Tibial artery (tissue), 4 donors: Measurements from ENCODE around the gene EFNA1.

Experiments
- DNase-seq, 2 donors: peaks; one replicate each; pipeline ENCODE4 v3.0.0-alpha.2; 2019
- H3K27ac ChIP-seq, 2 donors: fragments of 200-600 bp; sonication (generic) in 1 of 2; 1 replicate in 1 of 2; 2 replicates in 1 of 2; pipeline ENCODE4 v1.5.1; 2018 to 2019; ENCODE audit warnings: mild to moderate bottlenecking in 1 of 2
- H3K27me3 ChIP-seq, 2 donors: fragments of 200-600 bp; sonication (generic) in 1 of 2; one replicate each; pipeline versions ENCODE4 v1.5.1 to v1.6.0; 2016 to 2019
- H3K36me3 ChIP-seq, 3 donors: fragments of 200-600 bp; sonication (generic) in 2 of 3; one replicate each; pipeline ENCODE4 v1.5.1; 2016 to 2019; ENCODE audit warnings: mild to moderate bottlenecking in 2 of 3
- H3K4me1 ChIP-seq, 4 donors: fragments of 200-600 bp; sonication (generic) in 2 of 4; 1 replicate in 3 of 4; 2 replicates in 1 of 4; pipeline ENCODE4 v1.5.1; 2016 to 2019
- H3K4me3 ChIP-seq, 2 donors: fragments of 200-600 bp; sonication (generic) in 1 of 2; 1 replicate in 1 of 2; 2 replicates in 1 of 2; pipeline ENCODE4 v1.5.1; 2018 to 2019; ENCODE audit warnings: mild to moderate bottlenecking in 2 of 2
- H3K9me3 ChIP-seq, 3 donors: fragments of 200-600 bp; sonication (generic) in 1 of 3; one replicate each; pipeline ENCODE4 v1.5.1; 2016 to 2019
- intact Hi-C: fragments of 100-400 bp; cut with DNase I; formaldehyde crosslinking; loops from one replicate; pipeline ENCODE4 v1.15.0; 2023; ENCODE audit warnings: low total_unique reads
- TF ChIP-seq, protein P1 (sequence below), 2 experiments: fragments of 200-600 bp in 1 of 2; fragments of 450-650 bp in 1 of 2; IDR thresholded peaks; one replicate each; pipeline ENCODE4 v1.5.1; 2017 to 2019; ENCODE audit warnings: antibody characterized with exemption in 2 of 2, mild to moderate bottlenecking in 1 of 2, moderate library complexity in 1 of 2

The EFNA1 gene, protein sequence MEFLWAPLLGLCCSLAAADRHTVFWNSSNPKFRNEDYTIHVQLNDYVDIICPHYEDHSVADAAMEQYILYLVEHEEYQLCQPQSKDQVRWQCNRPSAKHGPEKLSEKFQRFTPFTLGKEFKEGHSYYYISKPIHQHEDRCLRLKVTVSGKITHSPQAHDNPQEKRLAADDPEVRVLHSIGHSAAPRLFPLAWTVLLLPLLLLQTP

DNA sequence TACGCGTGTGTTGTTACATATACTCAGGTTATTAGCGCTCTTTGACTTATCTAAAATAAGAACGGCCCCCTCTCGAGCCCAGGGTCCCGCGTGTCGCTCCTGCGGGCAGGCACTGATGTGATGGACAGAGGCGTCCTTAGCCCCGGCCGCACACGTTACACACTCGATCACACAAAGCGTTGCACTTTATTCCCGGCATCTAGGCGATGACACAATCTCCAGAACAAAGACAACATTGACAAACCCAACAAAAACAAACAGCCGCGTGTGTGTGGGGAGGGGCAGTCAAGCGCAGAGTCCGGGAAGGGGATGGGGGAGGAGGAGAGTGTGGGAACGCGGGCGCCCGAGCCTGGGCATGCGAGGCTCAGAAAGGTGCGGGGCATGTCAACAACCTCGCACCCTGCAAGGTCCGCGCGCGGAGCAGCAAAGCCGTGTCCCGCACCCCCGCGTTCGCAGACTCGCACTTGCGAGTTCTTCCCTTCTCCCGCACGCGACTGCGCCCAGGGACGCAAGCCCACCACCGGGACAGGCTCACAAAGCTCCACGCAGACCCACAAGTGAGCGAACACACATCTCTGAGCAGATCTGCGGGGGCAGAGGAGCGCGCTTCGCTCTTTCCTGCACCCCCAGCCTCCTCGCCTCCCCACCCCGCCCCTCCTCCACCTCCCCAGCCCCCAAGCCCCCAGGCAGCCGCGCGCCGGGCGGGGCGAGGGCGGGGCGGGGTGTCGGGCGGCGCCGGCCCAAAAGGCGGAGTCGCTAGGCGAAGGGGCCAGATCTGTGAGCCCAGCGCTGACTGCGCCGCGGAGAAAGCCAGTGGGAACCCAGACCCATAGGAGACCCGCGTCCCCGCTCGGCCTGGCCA lies at the start of gene EFNA1:
EFNA1 (plus strand) TSS at position 772 of the 862 bp plus-strand sequence. CDS start 102 bp downstream, outside the sequence.
- Histone ChIP-seq H3K27ac (peak within 1 kb of the TSS; percentile 41 to 62), H3K27me3 (peaks cover 0 to 43% of the 10 kb centered on the region in 2 donors), H3K4me3 (peak within 1 kb of the TSS; percentile 55 to 59), H3K9me3 (no peaks in the 10 kb centered on the region), H3K36me3 (peaks cover 0 to 12% (median 0%) of the 10 kb centered on the region in 3 donors), H3K4me1 (peaks cover 0 to 39% (median 28%) of the 10 kb centered on the region in 4 donors)
- peak; percentile 66 to 77 for DNase-seq
- TF ChIP-seq, protein P1, sequence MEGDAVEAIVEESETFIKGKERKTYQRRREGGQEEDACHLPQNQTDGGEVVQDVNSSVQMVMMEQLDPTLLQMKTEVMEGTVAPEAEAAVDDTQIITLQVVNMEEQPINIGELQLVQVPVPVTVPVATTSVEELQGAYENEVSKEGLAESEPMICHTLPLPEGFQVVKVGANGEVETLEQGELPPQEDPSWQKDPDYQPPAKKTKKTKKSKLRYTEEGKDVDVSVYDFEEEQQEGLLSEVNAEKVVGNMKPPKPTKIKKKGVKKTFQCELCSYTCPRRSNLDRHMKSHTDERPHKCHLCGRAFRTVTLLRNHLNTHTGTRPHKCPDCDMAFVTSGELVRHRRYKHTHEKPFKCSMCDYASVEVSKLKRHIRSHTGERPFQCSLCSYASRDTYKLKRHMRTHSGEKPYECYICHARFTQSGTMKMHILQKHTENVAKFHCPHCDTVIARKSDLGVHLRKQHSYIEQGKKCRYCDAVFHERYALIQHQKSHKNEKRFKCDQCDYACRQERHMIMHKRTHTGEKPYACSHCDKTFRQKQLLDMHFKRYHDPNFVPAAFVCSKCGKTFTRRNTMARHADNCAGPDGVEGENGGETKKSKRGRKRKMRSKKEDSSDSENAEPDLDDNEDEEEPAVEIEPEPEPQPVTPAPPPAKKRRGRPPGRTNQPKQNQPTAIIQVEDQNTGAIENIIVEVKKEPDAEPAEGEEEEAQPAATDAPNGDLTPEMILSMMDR (IDR thresholded peaks at IDR 0.05): no peak
- intact Hi-C loops: loop anchor here (5.0 kb wide), 1 partner anchor 35 kb away; no protein-coding TSS in a partner anchor

DNA sequence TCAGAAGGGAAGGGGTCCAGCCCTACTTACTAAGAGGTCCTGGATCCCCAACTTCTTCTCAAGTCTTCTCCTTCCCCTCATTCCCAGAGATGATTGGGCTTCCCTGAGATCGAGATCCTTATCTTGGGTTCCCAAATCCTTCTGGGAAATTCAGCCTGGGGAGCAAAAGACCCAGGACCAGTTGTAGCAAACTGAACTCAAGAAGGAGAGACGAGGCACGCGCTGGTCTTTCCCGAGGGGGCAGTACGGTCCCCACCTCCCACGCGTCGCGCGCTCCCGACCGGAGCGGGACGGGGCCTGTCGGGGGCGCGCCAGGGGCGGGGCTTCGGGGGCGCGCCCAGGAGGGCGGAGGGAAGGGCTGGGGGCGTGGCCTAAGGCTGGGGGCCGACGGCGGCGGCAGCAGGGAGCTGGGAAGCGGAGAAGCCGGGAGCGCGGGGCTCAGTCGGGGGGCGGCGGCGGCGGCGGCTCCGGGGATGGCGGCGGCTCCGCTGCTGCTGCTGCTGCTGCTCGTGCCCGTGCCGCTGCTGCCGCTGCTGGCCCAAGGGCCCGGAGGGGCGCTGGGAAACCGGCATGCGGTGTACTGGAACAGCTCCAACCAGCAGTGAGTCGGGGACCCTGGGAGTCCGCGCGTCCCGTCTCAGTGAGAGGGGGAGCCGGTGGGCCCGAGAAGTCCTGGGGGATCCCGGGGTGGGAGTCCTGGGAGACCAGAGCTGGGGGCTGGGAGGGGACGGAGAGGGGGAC lies 49.0 kb upstream of the EFNA1 start, which contains the start of gene EFNA3:
EFNA3 (plus strand) TSS at position 369 of the 741 bp plus-strand sequence; CDS start at position 474, 105 bp downstream.
- Histone ChIP-seq H3K27me3 (peaks cover 9 to 48% of the 10 kb centered on the region in 2 donors), H3K4me3 (peak within 1 kb of the TSS; percentile 41 to 56), H3K27ac (no peak within 1 kb of the TSS), H3K4me1 (peaks cover 0 to 61% (median 44%) of the 10 kb centered on the region in 4 donors), H3K36me3 (no peaks in the 10 kb centered on the region), H3K9me3 (no peaks in the 10 kb centered on the region)
- intact Hi-C loops: no loop called here
- TF ChIP-seq, protein P1 (IDR thresholded peaks at IDR 0.05): no peak
- peak in 1 of 2 donors; percentile 81 for DNase-seq

DNA sequence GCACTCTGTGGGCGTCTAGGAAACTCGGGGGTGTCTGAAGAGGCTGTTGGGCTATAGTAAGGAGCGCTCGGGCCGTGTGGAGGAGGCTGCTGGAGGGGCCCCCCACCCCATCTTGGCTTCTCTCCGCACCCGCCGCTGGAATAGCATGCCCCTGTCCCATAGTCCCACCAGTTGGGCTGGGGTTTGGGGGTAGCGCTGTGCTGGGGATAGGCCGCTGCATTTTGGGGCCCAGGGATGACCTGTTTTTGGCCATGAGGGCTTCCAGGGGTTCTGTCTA lies 48.5 kb upstream of the EFNA1 start:
- Histone ChIP-seq H3K27ac (no peak overlapping the region), H3K9me3 (no peaks in the 10 kb centered on the region), H3K4me3 (peak overlapping the region; percentile 41 to 56), H3K4me1 (peaks cover 0 to 66% (median 45%) of the 10 kb centered on the region in 4 donors), H3K36me3 (no peaks in the 10 kb centered on the region), H3K27me3 (peaks cover 9 to 54% of the 10 kb centered on the region in 2 donors)
- intact Hi-C loops: no loop called here
- DNase-seq: no peak
- TF ChIP-seq, protein P1 (IDR thresholded peaks at IDR 0.05): no peak

DNA sequence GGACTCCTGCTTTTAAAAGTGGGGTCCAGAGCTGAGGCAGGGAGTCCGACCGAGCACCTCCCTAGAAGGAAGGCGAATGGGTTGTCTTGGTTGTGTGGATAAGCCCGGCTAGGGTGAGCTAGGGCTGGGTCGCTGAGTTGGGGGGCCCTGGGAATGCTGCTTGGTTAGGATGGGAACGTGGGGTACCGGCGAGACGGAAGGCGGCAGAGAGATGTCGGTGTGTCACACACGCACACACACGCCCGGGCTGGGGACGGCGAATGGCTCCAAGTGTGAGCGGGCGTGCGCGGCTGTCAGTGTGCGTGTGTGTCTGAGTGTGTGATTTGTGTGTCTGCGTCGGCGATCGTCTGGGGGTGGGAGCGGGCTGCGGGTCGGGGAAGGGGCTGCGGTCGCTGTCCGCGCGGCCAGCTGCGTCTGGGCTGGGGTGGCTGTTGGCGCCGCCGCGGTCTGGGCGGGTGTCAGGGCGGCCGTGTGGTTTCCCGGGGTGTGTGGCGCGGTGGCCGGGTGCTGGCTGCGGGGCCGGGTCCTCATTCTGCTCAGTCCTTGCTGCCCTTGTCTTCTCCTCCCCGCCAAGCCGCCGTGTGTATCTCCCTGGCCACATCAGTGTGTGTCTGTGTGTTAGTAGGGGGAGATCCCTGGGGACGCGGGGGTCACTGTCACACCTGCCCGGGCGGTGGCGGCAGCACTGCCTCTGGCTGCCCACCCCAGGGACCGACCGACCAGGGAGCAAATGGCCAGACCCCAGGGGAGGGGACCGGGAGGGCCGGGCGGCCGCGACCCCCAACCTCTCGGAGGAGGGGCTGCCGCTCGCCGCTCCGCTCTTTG lies 48.0 kb upstream of the EFNA1 start:
- TF ChIP-seq, protein P1 (IDR thresholded peaks at IDR 0.05): no peak

More for the DNA sequence above, 48.0 kb upstream of the EFNA1 start:
- peaks cover 9 to 57% of the 10 kb centered on the region in 2 donors for H3K27me3 ChIP-seq
- intact Hi-C loops: no loop called here
- no peak overlapping the region for H3K27ac ChIP-seq
- no peaks in the 10 kb centered on the region for H3K9me3 ChIP-seq
- H3K4me1 ChIP-seq: peaks cover 0 to 71% (median 50%) of the 10 kb centered on the region in 4 donors
- H3K4me3 ChIP-seq: peak overlapping the region in 1 of 2 donors; percentile 56
- no peaks in the 10 kb centered on the region for H3K36me3 ChIP-seq
- no peak for DNase-seq
